Glutamatergic neuron (in vitro differentiated cells): ENCODE measurements around the gene FIBIN. TPM values are rescaled to one million over a fixed set of nuclear protein-coding genes. Genes with fewer than 3 reads are reported as not detected.
"Not testable (repeated sequence)": the region's sequence is repeated elsewhere in the genome, so short reads cannot be mapped to it uniquely, and the experiment has no call there.

ENCODE experiments used
- DNase-seq: peaks from one replicate; pipeline ENCODE4 v3.0.0; 2022
- H3K27ac Mint-ChIP-seq: one replicate; pipeline ENCODE4 v1.8.0; 2020; ENCODE audit warnings: mild to moderate bottlenecking, mixed read lengths, inconsistent platforms; ENCODE audit not compliant: unreplicated experiment
- H3K27me3 Mint-ChIP-seq: one replicate; pipeline ENCODE4 v1.8.0; 2020; ENCODE audit warnings: mild to moderate bottlenecking, moderate library complexity, mixed read lengths, inconsistent platforms; ENCODE audit not compliant: unreplicated experiment
- H3K36me3 Mint-ChIP-seq: one replicate; pipeline ENCODE4 v1.8.0; 2020; ENCODE audit warnings: mild to moderate bottlenecking, mixed read lengths, inconsistent platforms; ENCODE audit not compliant: unreplicated experiment
- H3K4me1 Mint-ChIP-seq: one replicate; pipeline ENCODE4 v1.8.0; 2020; ENCODE audit warnings: mild to moderate bottlenecking, low read depth, mixed read lengths, inconsistent platforms; ENCODE audit not compliant: unreplicated experiment
- H3K4me3 Mint-ChIP-seq: one replicate; pipeline ENCODE4 v1.8.0; 2020; ENCODE audit warnings: mild to moderate bottlenecking, mixed read lengths, inconsistent platforms; ENCODE audit not compliant: unreplicated experiment
- H3K9me3 Mint-ChIP-seq: one replicate; pipeline ENCODE4 v1.8.0; 2020; ENCODE audit warnings: mild to moderate bottlenecking, moderate library complexity, mixed read lengths, inconsistent platforms; ENCODE audit not compliant: unreplicated experiment
- CTCF ChIP-seq: fragments of 200-600 bp; sonication (generic); IDR thresholded peaks from one replicate; pipeline ENCODE4 v1.5.0; 2021; ENCODE audit not compliant: partially characterized antibody, unreplicated experiment
- total RNA-seq: library from RNA; stranded (reverse); fragmentation: NEBNext Ultra II Directional; extraction: Animal tissue kit (Norgen Biotek cat#: 25700); gene quantifications from one replicate; pipeline ENCODE4 v1.2.1, GENCODE V29; 2021; ENCODE audit not compliant: unreplicated experiment

Gene FIBIN
- total RNA-seq, 1 donor from 2014 or later = 0.22 TPM

DNA sequence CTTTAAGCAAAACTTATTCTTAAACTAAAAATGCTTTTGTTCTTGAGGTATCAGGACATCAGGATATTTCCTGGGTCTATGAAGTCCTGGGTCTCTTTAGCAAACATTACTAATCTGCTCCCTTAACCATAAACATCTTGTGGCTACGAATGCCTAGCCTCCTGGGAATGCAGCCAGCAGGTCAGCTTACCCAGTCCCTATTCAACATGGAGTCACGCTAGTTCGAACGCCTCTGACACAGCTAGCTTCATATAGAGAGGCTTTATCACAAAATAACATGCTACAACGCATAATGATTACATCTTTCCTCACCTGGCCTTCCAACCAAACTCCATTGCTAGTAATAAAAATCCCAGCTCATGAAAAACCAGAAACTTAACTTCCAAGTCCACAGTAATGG is 17.5 kb upstream of the FIBIN start:
- H3K9me3 Mint-ChIP-seq = no peaks in the 10 kb centered on the region
- H3K27ac Mint-ChIP-seq = no peak overlapping the region
- TF ChIP-seq CTCF = no peak
- no peaks in the 10 kb centered on the region for H3K36me3 Mint-ChIP-seq
- H3K4me3 Mint-ChIP-seq = no peak overlapping the region
- DNase-seq = no peak
- no peaks in the 10 kb centered on the region for H3K27me3 Mint-ChIP-seq
- peaks cover 3% of the 10 kb centered on the region for H3K4me1 Mint-ChIP-seq

DNA sequence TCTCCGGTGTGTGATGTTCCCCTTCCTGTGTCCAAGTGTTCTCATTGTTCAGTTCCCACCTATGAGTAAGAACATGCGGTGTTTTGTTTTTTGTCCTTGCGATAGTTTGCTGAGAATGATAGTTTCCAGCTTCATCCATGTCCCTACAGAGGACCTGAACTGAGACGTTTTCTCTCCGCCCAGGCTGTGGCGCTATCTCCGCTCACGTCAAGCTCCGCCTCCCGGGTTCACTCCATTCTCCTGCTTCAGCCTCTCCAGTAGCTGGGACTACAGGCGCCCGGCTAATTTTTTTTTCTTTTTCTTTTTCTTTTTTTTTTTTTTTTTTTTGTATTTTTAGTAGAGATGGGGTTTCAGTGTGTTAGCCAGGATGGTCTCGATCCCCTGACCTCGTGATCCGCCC is 16.7 kb upstream of the FIBIN start:
- not testable (repeated sequence) for H3K4me3 Mint-ChIP-seq, H3K9me3 Mint-ChIP-seq, DNase-seq, H3K27me3 Mint-ChIP-seq, H3K27ac Mint-ChIP-seq, H3K36me3 Mint-ChIP-seq, H3K4me1 Mint-ChIP-seq

DNA sequence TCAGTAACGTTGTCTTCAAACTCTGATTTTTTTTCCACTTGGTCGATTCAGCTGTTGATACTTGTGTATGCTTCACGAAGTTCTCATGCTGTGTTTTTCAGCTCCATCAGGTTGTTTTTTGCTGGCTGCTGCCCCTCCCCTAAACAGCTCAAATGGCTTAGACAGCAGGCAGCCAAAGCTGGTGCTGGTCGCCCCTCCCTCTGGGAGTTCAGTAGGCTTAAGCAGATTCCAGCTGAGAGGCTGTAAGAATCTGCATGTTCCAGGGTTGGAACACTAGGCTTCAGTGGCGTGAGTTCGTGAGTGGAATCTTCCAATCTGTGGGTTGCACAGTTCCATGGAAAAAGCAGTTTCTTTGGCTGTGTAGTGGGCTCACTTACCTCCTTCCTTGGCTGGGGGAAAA is 10.3 kb upstream of the FIBIN start:
- Mint-ChIP-seq H3K27me3 (no peaks in the 10 kb centered on the region), H3K9me3 (peaks cover 6% of the 10 kb centered on the region), H3K4me3 (no peak overlapping the region), H3K36me3 (peaks cover 12% of the 10 kb centered on the region), H3K4me1 (peaks cover 1% of the 10 kb centered on the region), H3K27ac (no peak overlapping the region)
- no peak for TF ChIP-seq CTCF
- no peak for DNase-seq

GRCh38 chr11:26985470-26985869 is 8.4 kb upstream of the FIBIN start:
- Mint-ChIP-seq H3K36me3 (peaks cover 12% of the 10 kb centered on the region), H3K27ac (no peak overlapping the region), H3K9me3 (peaks cover 6% of the 10 kb centered on the region), H3K4me3 (no peak overlapping the region), H3K27me3 (no peaks in the 10 kb centered on the region), H3K4me1 (peaks cover 1% of the 10 kb centered on the region)
- TF ChIP-seq CTCF = no peak
- no peak for DNase-seq

GRCh38 chr11:26985943-26986342 is 8.0 kb upstream of the FIBIN start:
- Mint-ChIP-seq H3K36me3 (peaks cover 12% of the 10 kb centered on the region), H3K27me3 (no peaks in the 10 kb centered on the region), H3K27ac (no peak overlapping the region), H3K4me1 (peaks cover 1% of the 10 kb centered on the region), H3K4me3 (no peak overlapping the region), H3K9me3 (peaks cover 6% of the 10 kb centered on the region)
- no peak for DNase-seq
- TF ChIP-seq CTCF = no peak

- Mint-ChIP-seq H3K27me3 (no peaks in the 10 kb centered on the region), H3K36me3 (peaks cover 6% of the 10 kb centered on the region), H3K9me3 (peaks cover 4% of the 10 kb centered on the region), H3K27ac (no peak overlapping the region), H3K4me1 (peaks cover 1% of the 10 kb centered on the region), H3K4me3 (no peak overlapping the region)
- DNase-seq = no peak
- TF ChIP-seq CTCF = no peak
Measured at GRCh38 chr11:26987272-26987671, 6.6 kb upstream of the FIBIN start.
